K562 (cell line): ENCODE measurements around the gene SPDEF. TPM values are rescaled to one million over a fixed set of nuclear protein-coding genes. Genes with fewer than 3 reads are reported as not detected.

Source experiments
- ATF2 ChIP-seq: sonication (generic); formaldehyde crosslinking; IDR thresholded peaks from 2 replicates; pipeline ENCODE4 v1.8.1; 2022; ENCODE audit warnings: missing genetic modification reagents
- BCLAF1 ChIP-seq, 2 experiments: fragments of 450-650 bp in 1 of 2; IDR thresholded peaks; 2 replicates each; pipeline ENCODE4 v1.6.1; 2011 to 2017; ENCODE audit warnings: low read depth in 2 of 2, antibody characterized with exemption in 1 of 2, borderline replicate concordance in 1 of 2, low read length in 1 of 2, mild to moderate bottlenecking in 1 of 2, mixed read lengths in 1 of 2; ENCODE audit not compliant: control insufficient read depth in 1 of 2
- EP300 ChIP-seq: IDR thresholded peaks from 2 replicates; pipeline ENCODE4 v1.6.1; 2012; ENCODE audit warnings: low read length, improper control_type of control experiment
- KDM4B ChIP-seq, 2 experiments: fragments of 450-650 bp in 1 of 2; sonication (generic) in 1 of 2; IDR thresholded peaks; 2 replicates each; pipeline ENCODE4 v1.6.1; 2016 to 2017; ENCODE audit warnings: borderline replicate concordance in 2 of 2, antibody characterized with exemption in 1 of 2, low read depth in 1 of 2, mild to moderate bottlenecking in 1 of 2
- NR2C1 ChIP-seq, 2 experiments: fragments of 450-650 bp; IDR thresholded peaks; 2 replicates each; pipeline ENCODE4 v1.6.1; 2017; ENCODE audit warnings: mild to moderate bottlenecking in 2 of 2, antibody characterized with exemption in 1 of 2, inconsistent platforms in 1 of 2, missing compliant biosample characterization in 1 of 2, missing genetic modification characterization in 1 of 2
- PATZ1 ChIP-seq: fragments of 250-450 bp; sonication (Bioruptor Pico); IDR thresholded peaks from 2 replicates; pipeline ENCODE4 v1.5.0; 2020; ENCODE audit warnings: mild to moderate bottlenecking, borderline replicate concordance
- PRDM10 ChIP-seq: fragments of 450-650 bp; IDR thresholded peaks from 2 replicates; pipeline ENCODE4 v1.6.1; 2018; ENCODE audit not compliant: partially characterized antibody
- UBTF ChIP-seq, 2 experiments: IDR thresholded peaks; 2 replicates each; pipeline ENCODE4 v1.6.1; 2012; ENCODE audit warnings: improper control_type of control experiment in 2 of 2, low read depth in 2 of 2, low read length in 2 of 2, borderline replicate concordance in 1 of 2
- ZKSCAN3 ChIP-seq: fragments of 250-450 bp; sonication (Bioruptor Pico); IDR thresholded peaks from 2 replicates; pipeline ENCODE4 v1.4.0; 2020
- ZNF165 ChIP-seq: fragments of 250-450 bp; sonication (Bioruptor Pico); IDR thresholded peaks from 2 replicates; pipeline ENCODE4 v1.4.0; 2020; ENCODE audit warnings: borderline replicate concordance
- ZNF740 ChIP-seq, 3 experiments: fragments of 200-800 bp in 1 of 3; sonication (Bioruptor generic) in 1 of 3; sonication (generic) in 1 of 3; formaldehyde crosslinking in 1 of 3; IDR thresholded peaks; 2 replicates each; pipeline versions ENCODE4 v1.6.1 to v1.8.0; 2016 to 2022; ENCODE audit warnings: mild to moderate bottlenecking in 2 of 3, missing compliant biosample characterization in 2 of 3, missing genetic modification characterization in 2 of 3, missing genetic modification reagents in 1 of 3
- polyA plus RNA-seq, 8 experiments: library from polyadenylated mRNA; depleted of rRNA in 4 of 8; stranded (reverse) in 5 of 8; unstranded in 3 of 8; fragments of >200 nt; fragmentation: Nextera tagmentation in 2 of 8; fragmentation: Illumina TruSeq in 1 of 8; extraction: Ambion mirVana in 2 of 8; extraction: Trizol in 1 of 8; gene quantifications; 2 replicates each; pipeline versions ENCODE4 v1.2.1 to v1.2.3, GENCODE V29; 2011 to 2014; ENCODE audit warnings: inconsistent platforms in 1 of 8, missing spikeins in 1 of 8
- total RNA-seq, 7 experiments: library from RNA; depleted of rRNA in 6 of 7; stranded (reverse); fragments of >200 nt in 6 of 7; fragmentation: Illumina TruSeq in 2 of 7; extraction: Trizol in 2 of 7; gene quantifications; 2 replicates each; pipeline versions ENCODE4 v1.2.1 to v1.2.3, GENCODE V29; 2011 to 2021; ENCODE audit warnings: low replicate concordance in 1 of 7

The SPDEF gene
- total and polyA plus RNA-seq, 9 of the 15 experiments (the other 6 are each of a cell fraction or from before 2014, with no cell fraction given): 0.04 to 0.12 (median 0.11) TPM; not detected in 5

GRCh38 chr6:34557228-34557627 lies 1.1 kb upstream of the SPDEF start (continued):
- no peak for TF ChIP-seq ATF2 (CRISPR knock-in tag)
- no peak for TF ChIP-seq NR2C1 (IDR thresholded peaks at IDR 0.05)
- TF ChIP-seq NR2C1 (tag; IDR thresholded peaks at IDR 0.05): no peak
- TF ChIP-seq PRDM10: peak; percentile 91
- TF ChIP-seq PATZ1 (CRISPR knock-in tag): no peak
- TF ChIP-seq EP300: peak; percentile 77; the same call in 1 of the 2 replicates
- no peak for TF ChIP-seq KDM4B (IDR thresholded peaks at IDR 0.05; ENCODE audit: borderline replicate concordance in 2 of 2, low read depth in 1 of 2)
- TF ChIP-seq UBTF (IDR thresholded peaks at IDR 0.05; ENCODE audit: borderline replicate concordance in 1 of 2, low read depth in 2 of 2, low read length in 2 of 2): no peak
- TF ChIP-seq ZKSCAN3: no peak
- TF ChIP-seq ZNF740 (CRISPR knock-in tag; IDR thresholded peaks at IDR 0.05): no peak
- TF ChIP-seq ZNF740 (tag; IDR thresholded peaks at IDR 0.05): no peak
- no peak for TF ChIP-seq BCLAF1 (IDR thresholded peaks at IDR 0.05; ENCODE audit: borderline replicate concordance in 1 of 2, control insufficient read depth in 1 of 2, low read depth in 2 of 2, low read length in 1 of 2)
- no peak for TF ChIP-seq ZNF165
